ENCODE results near the gene TVP23A.
A peak's percentile ranks its signal among the peaks of the same experiment; 100 is the strongest.
"Not testable (repeated sequence)": the region's sequence is repeated elsewhere in the genome, so short reads cannot be mapped to it uniquely, and the experiment has no call there.

TVP23A gene

GRCh38 chr16:10833271-10833670 is 14.7 kb upstream of the TVP23A start:
- no peak for DNase-seq
- Histone ChIP-seq H3K36me3 (no peaks in the 10 kb centered on the region), H3K27me3 (no peaks in the 10 kb centered on the region), H3K4me1 (0 out of 2 replicates have a peak, but pooled peaks cover 4% of the 10 kb centered on the region), H3K4me3 (ENCODE audit: low read depth, low read length) (no peak overlapping the region), H3K9me3 (no peaks in the 10 kb centered on the region)
- no peak for TF ChIP-seq CTCF (IDR thresholded peaks at IDR 0.05; ENCODE audit: low read depth, low read length)

GRCh38 chr16:10831894-10832886 is 13.6 kb upstream of the TVP23A start:
- Histone ChIP-seq H3K36me3 (no peaks in the 10 kb centered on the region), H3K4me1 (0 out of 2 replicates have a peak, but pooled peaks cover 4% of the 10 kb centered on the region), H3K27me3 (no peaks in the 10 kb centered on the region), H3K9me3 (no peaks in the 10 kb centered on the region), H3K4me3 (ENCODE audit: low read depth, low read length) (no peak overlapping the region)
- TF ChIP-seq CTCF (IDR thresholded peaks at IDR 0.05; ENCODE audit: low read depth, low read length), result no peak
- DNase-seq, result no peak

- H3K36me3 ChIP-seq; H3K27me3 ChIP-seq; H3K9me3 ChIP-seq; H3K4me3 ChIP-seq (ENCODE audit: low read depth, low read length); H3K4me1 ChIP-seq; DNase-seq: not testable (repeated sequence)
Observed at GRCh38 chr16:10830240-10830639, 11.6 kb upstream of the TVP23A start.

GRCh38 chr16:10829390-10830098 is 10.9 kb upstream of the TVP23A start:
- H3K4me3 ChIP-seq (ENCODE audit: low read depth, low read length); H3K9me3 ChIP-seq; DNase-seq; H3K36me3 ChIP-seq; H3K4me1 ChIP-seq; H3K27me3 ChIP-seq: not testable (repeated sequence)

- H3K36me3 ChIP-seq, result no peaks in the 10 kb centered on the region
- 0 out of 2 replicates have a peak, but pooled peaks cover 4% of the 10 kb centered on the region for H3K4me1 ChIP-seq
- DNase-seq, result peak; percentile 42
- no peaks in the 10 kb centered on the region for H3K9me3 ChIP-seq
- no peak for TF ChIP-seq CTCF (IDR thresholded peaks at IDR 0.05; ENCODE audit: low read depth, low read length)
- no peak overlapping the region for H3K4me3 ChIP-seq (ENCODE audit: low read depth, low read length)
- H3K27me3 ChIP-seq, result no peaks in the 10 kb centered on the region
Observed at GRCh38 chr16:10828851-10829366, 10.3 kb upstream of the TVP23A start.

- H3K36me3 ChIP-seq, result no peaks in the 10 kb centered on the region
- TF ChIP-seq CTCF (IDR thresholded peaks at IDR 0.05; ENCODE audit: low read depth, low read length), result no peak
- 0 out of 2 replicates have a peak, but pooled peaks cover 4% of the 10 kb centered on the region for H3K4me1 ChIP-seq
- no peak overlapping the region for H3K4me3 ChIP-seq (ENCODE audit: low read depth, low read length)
- no peak for DNase-seq
- no peaks in the 10 kb centered on the region for H3K27me3 ChIP-seq
- no peaks in the 10 kb centered on the region for H3K9me3 ChIP-seq
Observed at GRCh38 chr16:10827691-10828341, 9.2 kb upstream of the TVP23A start.
